Peyer's patch (tissue), 4 donors: ENCODE results near the gene ATP11A.

Source experiments
- CTCF ChIP-seq, 6 experiments: fragments of 450-650 bp in 4 of 6; fragments of 200-600 bp in 2 of 6; sonication (generic) in 1 of 6; IDR thresholded peaks; one replicate each; pipeline ENCODE4 v1.5.1; 2017 to 2019; ENCODE audit warnings: antibody characterized with exemption in 6 of 6, mild to moderate bottlenecking in 3 of 6, moderate library complexity in 1 of 6
- POLR2A ChIP-seq, 2 donors: fragments of 450-650 bp; IDR thresholded peaks; one replicate each; pipeline ENCODE4 v1.5.1; 2017; ENCODE audit warnings: antibody characterized with exemption in 2 of 2, mild to moderate bottlenecking in 2 of 2, moderate library complexity in 2 of 2

DNA sequence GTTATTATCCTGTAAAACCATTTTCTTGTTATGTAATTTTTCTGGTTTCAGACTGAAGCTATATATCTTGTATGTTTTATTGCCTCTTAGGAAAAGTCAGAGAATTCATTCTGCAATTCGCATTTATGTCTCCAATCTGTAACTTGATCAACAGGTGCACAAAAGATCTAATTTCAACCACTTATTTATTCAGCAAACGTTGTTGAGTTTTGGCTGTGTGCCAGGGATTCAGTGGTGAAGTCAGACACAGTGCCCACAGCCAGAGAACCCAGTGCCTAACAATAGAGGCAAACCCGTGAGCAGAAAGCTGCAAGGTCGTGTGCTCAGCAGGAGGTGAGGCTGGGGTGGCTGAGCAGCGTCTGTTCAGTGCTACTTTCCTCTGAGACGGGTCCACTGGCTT is 159.7 kb downstream of the ATP11A start:
- TF ChIP-seq CTCF (IDR thresholded peaks at IDR 0.05) (no peak), POLR2A (IDR thresholded peaks at IDR 0.05) (no peak)
